WTC11 (cell line): Measurements from ENCODE around the gene FAM53B. TPM values are rescaled to one million over a fixed set of nuclear protein-coding genes. Genes with fewer than 3 reads are reported as not detected.

Experiments
- ATAC-seq: fragments of 200-7000 bp; cut with Tn5 transposase; 2 replicates; pipeline ENCODE4 v1.10.0; 2021; ENCODE audit warnings: mild to moderate bottlenecking, moderate library complexity
- CTCF ChIA-PET: fragments of 300-600 bp; sonication (Branson Sonifier 250); formaldehyde crosslinking; loops from one replicate; lab custom pipeline; 2021; ENCODE audit warnings: antibody characterized with exemption; lab: Charles Lee
- POLR2A ChIA-PET: fragments of 350-600 bp; sonication (Branson Sonifier 250); formaldehyde crosslinking; loops from one replicate; lab custom pipeline; 2021; ENCODE audit warnings: antibody characterized with exemption; lab: Charles Lee
- DNase-seq: peaks from one replicate; pipeline ENCODE4 v3.0.0; 2021; ENCODE audit warnings: low spot score
- H3K27ac Mint-ChIP-seq: 2 replicates; pipeline ENCODE4 v1.8.0; 2021; ENCODE audit warnings: mixed read lengths
- H3K27me3 Mint-ChIP-seq: 2 replicates; pipeline ENCODE4 v1.8.0; 2021; ENCODE audit warnings: low read depth, mild to moderate bottlenecking, moderate library complexity, mixed read lengths
- H3K36me3 Mint-ChIP-seq: 2 replicates; pipeline ENCODE4 v1.8.0; 2021; ENCODE audit warnings: mixed read lengths
- H3K4me1 Mint-ChIP-seq: 2 replicates; pipeline ENCODE4 v1.8.0; 2022; ENCODE audit warnings: mixed read lengths
- H3K4me3 Mint-ChIP-seq: 2 replicates; pipeline ENCODE4 v1.8.0; 2021; ENCODE audit warnings: mild to moderate bottlenecking, moderate library complexity, mixed read lengths
- H3K9me3 Mint-ChIP-seq: 2 replicates; pipeline ENCODE4 v1.8.0; 2021; ENCODE audit warnings: mixed read lengths
- CBFB ChIP-seq: sonication (generic); formaldehyde crosslinking; IDR thresholded peaks from 2 replicates; pipeline ENCODE4 v1.8.1; 2022; ENCODE audit warnings: mild to moderate bottlenecking, low read depth, missing genetic modification reagents
- EMX1 ChIP-seq: fragments of 250-450 bp; sonication (Bioruptor Pico); IDR thresholded peaks from 2 replicates; pipeline ENCODE4 v1.8.0; 2021; ENCODE audit warnings: mild to moderate bottlenecking
- IRF2 ChIP-seq: sonication (generic); formaldehyde crosslinking; IDR thresholded peaks from 2 replicates; pipeline ENCODE4 v1.8.0; 2022; ENCODE audit warnings: low read depth, missing genetic modification reagents, borderline replicate concordance
- NFATC4 ChIP-seq: fragments of 250-450 bp; sonication (Bioruptor Pico); IDR thresholded peaks from 2 replicates; pipeline ENCODE4 v1.9.0; 2021; ENCODE audit warnings: mild to moderate bottlenecking
- NR3C1 ChIP-seq: sonication (generic); formaldehyde crosslinking; conservative IDR thresholded peaks from 2 replicates; pipeline ENCODE4 v1.8.1; 2023; ENCODE audit warnings: low read depth, mild to moderate bottlenecking, missing genetic modification reagents
- SP1 ChIP-seq: sonication (generic); formaldehyde crosslinking; conservative IDR thresholded peaks from 2 replicates; pipeline ENCODE4 v1.8.1; 2022; ENCODE audit warnings: missing genetic modification reagents
- ZNF219 ChIP-seq: sonication (generic); formaldehyde crosslinking; IDR thresholded peaks from 2 replicates; pipeline ENCODE4 v1.8.0; 2023; ENCODE audit warnings: missing genetic modification reagents, mild to moderate bottlenecking, borderline replicate concordance
- ZNF423 ChIP-seq: fragments of 250-450 bp; sonication (Bioruptor Pico); IDR thresholded peaks from 2 replicates; pipeline ENCODE4 v2.1.2; 2022; ENCODE audit warnings: mild to moderate bottlenecking, moderate library complexity
- total RNA-seq: library from RNA; stranded (reverse); gene quantifications from 3 replicates; pipeline ENCODE4 v1.2.3, GENCODE V29; 2021
- TF ChIP-seq, protein P1 (sequence below): fragments of 250-450 bp; sonication (Bioruptor Pico); IDR thresholded peaks from 2 replicates; pipeline ENCODE4 v1.8.0; 2021; ENCODE audit warnings: mild to moderate bottlenecking
- TF ChIP-seq, protein P2 (sequence below): sonication (generic); formaldehyde crosslinking; conservative IDR thresholded peaks from 2 replicates; pipeline ENCODE4 v1.8.1; 2022; ENCODE audit warnings: mild to moderate bottlenecking, missing genetic modification reagents
- TF ChIP-seq, protein P3 (sequence below): sonication (generic); formaldehyde crosslinking; IDR thresholded peaks from 2 replicates; pipeline ENCODE4 v1.8.1; 2022; ENCODE audit warnings: low read depth, missing genetic modification reagents, borderline replicate concordance
- TF ChIP-seq, protein P4 (sequence below): sonication (generic); formaldehyde crosslinking; IDR thresholded peaks from 2 replicates; pipeline ENCODE4 v1.8.1; 2023; ENCODE audit warnings: mild to moderate bottlenecking, missing genetic modification reagents, moderate library complexity
- TF ChIP-seq, protein P5 (sequence below): sonication (generic); formaldehyde crosslinking; IDR thresholded peaks from 2 replicates; pipeline ENCODE4 v1.8.0; 2023; ENCODE audit warnings: mild to moderate bottlenecking, missing genetic modification reagents
- TF ChIP-seq, protein P6 (sequence below): sonication (generic); formaldehyde crosslinking; IDR thresholded peaks from 2 replicates; pipeline ENCODE4 v1.8.1; 2023; ENCODE audit warnings: mild to moderate bottlenecking, missing genetic modification reagents, borderline replicate concordance

Gene FAM53B
- total RNA-seq, 1 experiment from 2014 or later = 21.3 TPM

DNA sequence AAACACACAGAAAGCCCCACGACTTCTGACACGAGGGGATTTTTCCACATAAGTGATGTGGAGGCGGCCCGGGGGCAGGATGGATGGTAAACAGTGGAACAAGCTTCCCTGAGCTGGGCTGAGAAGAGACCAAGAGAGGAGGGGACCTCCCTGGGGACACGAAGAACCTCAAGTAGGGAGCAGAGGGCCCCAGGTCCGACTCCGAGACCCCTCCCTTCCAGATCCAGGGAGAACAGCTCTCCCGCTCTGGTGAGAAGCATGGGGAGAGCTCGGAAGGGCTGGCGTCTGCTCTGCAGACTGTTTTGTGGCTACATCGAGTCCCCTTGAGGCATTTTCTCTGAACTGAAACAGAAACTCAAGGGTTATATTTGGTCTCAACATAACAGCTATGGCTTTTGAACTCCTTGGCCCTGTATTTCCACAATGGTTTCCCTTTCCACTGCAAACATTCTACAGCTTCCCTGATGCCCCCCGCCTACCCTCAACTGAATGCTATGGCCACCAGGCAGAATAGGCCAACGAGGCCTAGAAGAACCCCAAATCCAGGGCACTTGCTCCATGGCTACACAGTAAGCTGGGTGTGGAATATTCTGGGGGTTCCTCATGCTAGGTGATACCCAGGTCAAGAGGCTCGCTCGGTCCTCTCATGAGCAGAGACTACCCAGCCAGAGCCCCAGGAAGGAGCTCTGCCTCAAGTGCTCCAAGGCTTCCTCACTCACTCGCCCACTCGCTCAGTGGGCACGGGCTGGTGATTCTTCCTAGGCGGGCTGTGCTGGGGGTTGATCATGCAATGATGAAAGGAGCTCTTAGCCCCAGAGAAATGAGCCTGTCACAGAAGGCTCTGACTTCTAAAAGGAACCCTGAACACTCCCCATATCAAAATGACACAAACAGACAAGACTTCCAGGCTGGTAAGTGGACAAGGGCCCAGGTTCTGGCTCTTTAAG, 47.5 kb downstream of the FAM53B start (continued):
- no peak for TF ChIP-seq CBFB (CRISPR knock-in tag)
- no peak for TF ChIP-seq IRF2 (CRISPR knock-in tag)
- TF ChIP-seq, protein P1, sequence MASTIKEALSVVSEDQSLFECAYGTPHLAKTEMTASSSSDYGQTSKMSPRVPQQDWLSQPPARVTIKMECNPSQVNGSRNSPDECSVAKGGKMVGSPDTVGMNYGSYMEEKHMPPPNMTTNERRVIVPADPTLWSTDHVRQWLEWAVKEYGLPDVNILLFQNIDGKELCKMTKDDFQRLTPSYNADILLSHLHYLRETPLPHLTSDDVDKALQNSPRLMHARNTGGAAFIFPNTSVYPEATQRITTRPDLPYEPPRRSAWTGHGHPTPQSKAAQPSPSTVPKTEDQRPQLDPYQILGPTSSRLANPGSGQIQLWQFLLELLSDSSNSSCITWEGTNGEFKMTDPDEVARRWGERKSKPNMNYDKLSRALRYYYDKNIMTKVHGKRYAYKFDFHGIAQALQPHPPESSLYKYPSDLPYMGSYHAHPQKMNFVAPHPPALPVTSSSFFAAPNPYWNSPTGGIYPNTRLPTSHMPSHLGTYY (CRISPR knock-in tag) = no peak
- TF ChIP-seq, protein P2, sequence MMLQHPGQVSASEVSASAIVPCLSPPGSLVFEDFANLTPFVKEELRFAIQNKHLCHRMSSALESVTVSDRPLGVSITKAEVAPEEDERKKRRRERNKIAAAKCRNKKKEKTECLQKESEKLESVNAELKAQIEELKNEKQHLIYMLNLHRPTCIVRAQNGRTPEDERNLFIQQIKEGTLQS (CRISPR knock-in tag) = no peak
- TF ChIP-seq, protein P3, sequence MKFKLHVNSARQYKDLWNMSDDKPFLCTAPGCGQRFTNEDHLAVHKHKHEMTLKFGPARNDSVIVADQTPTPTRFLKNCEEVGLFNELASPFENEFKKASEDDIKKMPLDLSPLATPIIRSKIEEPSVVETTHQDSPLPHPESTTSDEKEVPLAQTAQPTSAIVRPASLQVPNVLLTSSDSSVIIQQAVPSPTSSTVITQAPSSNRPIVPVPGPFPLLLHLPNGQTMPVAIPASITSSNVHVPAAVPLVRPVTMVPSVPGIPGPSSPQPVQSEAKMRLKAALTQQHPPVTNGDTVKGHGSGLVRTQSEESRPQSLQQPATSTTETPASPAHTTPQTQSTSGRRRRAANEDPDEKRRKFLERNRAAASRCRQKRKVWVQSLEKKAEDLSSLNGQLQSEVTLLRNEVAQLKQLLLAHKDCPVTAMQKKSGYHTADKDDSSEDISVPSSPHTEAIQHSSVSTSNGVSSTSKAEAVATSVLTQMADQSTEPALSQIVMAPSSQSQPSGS (CRISPR knock-in tag) = no peak
- no peak for TF ChIP-seq SP1
- TF ChIP-seq, protein P4, sequence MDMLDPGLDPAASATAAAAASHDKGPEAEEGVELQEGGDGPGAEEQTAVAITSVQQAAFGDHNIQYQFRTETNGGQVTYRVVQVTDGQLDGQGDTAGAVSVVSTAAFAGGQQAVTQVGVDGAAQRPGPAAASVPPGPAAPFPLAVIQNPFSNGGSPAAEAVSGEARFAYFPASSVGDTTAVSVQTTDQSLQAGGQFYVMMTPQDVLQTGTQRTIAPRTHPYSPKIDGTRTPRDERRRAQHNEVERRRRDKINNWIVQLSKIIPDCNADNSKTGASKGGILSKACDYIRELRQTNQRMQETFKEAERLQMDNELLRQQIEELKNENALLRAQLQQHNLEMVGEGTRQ (CRISPR knock-in tag) = no peak
- TF ChIP-seq NR3C1 (CRISPR knock-in tag) = no peak

DNA sequence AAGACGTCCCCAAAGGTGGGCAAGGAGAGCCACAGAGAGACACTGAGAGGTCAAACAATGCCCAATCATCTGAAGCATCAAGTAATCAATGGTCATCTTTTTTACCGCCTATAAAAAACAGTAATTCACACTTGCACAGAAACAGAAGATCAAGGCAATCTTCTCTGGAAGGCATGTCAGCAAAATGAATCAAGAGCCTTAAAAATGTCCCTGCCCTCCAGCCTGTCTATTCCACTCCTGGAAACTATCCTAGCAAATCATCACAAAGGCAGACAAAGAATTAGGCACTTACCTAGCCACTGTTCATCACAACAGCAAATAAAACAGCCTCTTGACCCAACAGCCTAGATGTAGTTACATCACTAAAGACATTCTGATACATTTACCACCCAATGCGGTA, 48.9 kb downstream of the FAM53B start:
- POLR2A ChIA-PET = no interaction called here
- DNase-seq = no peak

More for the DNA sequence above, 48.9 kb downstream of the FAM53B start:
- Mint-ChIP-seq H3K27ac (no peak overlapping the region), H3K36me3 (peaks cover 12% of the 10 kb centered on the region), H3K27me3 (no peaks in the 10 kb centered on the region), H3K9me3 (no peaks in the 10 kb centered on the region), H3K4me1 (peaks cover 11% of the 10 kb centered on the region), H3K4me3 (no peak overlapping the region)
- TF ChIP-seq EMX1 (CRISPR knock-in tag) (no peak), ZNF423 (CRISPR knock-in tag) (no peak), ZNF219 (CRISPR knock-in tag) (no peak), NFATC4 (CRISPR knock-in tag) (no peak), IRF2 (CRISPR knock-in tag) (no peak)
- TF ChIP-seq, protein P5, sequence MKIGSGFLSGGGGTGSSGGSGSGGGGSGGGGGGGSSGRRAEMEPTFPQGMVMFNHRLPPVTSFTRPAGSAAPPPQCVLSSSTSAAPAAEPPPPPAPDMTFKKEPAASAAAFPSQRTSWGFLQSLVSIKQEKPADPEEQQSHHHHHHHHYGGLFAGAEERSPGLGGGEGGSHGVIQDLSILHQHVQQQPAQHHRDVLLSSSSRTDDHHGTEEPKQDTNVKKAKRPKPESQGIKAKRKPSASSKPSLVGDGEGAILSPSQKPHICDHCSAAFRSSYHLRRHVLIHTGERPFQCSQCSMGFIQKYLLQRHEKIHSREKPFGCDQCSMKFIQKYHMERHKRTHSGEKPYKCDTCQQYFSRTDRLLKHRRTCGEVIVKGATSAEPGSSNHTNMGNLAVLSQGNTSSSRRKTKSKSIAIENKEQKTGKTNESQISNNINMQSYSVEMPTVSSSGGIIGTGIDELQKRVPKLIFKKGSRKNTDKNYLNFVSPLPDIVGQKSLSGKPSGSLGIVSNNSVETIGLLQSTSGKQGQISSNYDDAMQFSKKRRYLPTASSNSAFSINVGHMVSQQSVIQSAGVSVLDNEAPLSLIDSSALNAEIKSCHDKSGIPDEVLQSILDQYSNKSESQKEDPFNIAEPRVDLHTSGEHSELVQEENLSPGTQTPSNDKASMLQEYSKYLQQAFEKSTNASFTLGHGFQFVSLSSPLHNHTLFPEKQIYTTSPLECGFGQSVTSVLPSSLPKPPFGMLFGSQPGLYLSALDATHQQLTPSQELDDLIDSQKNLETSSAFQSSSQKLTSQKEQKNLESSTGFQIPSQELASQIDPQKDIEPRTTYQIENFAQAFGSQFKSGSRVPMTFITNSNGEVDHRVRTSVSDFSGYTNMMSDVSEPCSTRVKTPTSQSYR (CRISPR knock-in tag) = no peak
- TF ChIP-seq, protein P6, sequence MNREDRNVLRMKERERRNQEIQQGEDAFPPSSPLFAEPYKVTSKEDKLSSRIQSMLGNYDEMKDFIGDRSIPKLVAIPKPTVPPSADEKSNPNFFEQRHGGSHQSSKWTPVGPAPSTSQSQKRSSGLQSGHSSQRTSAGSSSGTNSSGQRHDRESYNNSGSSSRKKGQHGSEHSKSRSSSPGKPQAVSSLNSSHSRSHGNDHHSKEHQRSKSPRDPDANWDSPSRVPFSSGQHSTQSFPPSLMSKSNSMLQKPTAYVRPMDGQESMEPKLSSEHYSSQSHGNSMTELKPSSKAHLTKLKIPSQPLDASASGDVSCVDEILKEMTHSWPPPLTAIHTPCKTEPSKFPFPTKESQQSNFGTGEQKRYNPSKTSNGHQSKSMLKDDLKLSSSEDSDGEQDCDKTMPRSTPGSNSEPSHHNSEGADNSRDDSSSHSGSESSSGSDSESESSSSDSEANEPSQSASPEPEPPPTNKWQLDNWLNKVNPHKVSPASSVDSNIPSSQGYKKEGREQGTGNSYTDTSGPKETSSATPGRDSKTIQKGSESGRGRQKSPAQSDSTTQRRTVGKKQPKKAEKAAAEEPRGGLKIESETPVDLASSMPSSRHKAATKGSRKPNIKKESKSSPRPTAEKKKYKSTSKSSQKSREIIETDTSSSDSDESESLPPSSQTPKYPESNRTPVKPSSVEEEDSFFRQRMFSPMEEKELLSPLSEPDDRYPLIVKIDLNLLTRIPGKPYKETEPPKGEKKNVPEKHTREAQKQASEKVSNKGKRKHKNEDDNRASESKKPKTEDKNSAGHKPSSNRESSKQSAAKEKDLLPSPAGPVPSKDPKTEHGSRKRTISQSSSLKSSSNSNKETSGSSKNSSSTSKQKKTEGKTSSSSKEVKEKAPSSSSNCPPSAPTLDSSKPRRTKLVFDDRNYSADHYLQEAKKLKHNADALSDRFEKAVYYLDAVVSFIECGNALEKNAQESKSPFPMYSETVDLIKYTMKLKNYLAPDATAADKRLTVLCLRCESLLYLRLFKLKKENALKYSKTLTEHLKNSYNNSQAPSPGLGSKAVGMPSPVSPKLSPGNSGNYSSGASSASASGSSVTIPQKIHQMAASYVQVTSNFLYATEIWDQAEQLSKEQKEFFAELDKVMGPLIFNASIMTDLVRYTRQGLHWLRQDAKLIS (CRISPR knock-in tag) = no peak
- TF ChIP-seq, protein P3 (CRISPR knock-in tag) = no peak
- CTCF ChIA-PET = no interaction called here
- no peak for ATAC-seq
